CD4-positive, alpha-beta T cell treated with Interleukin-6 for 4 hours (primary cell): ENCODE data around the gene FAM240A.
"Not testable (repeated sequence)": the region's sequence is repeated elsewhere in the genome, so short reads cannot be mapped to it uniquely, and the experiment has no call there.

Experiments
- DNase-seq: peaks from one replicate; pipeline ENCODE4 v3.0.0-alpha.2; 2020; ENCODE audit warnings: mixed read lengths

The FAM240A gene

GRCh38 chr3:46612324-46612723 is at the start of gene FAM240A:
TSS of gene FAM240A (plus strand) at chr3:46612525. CDS start at chr3:46612684, 159 bp downstream.
- DNase-seq, result no peak

GRCh38 chr3:46564190-46565021 is 47.9 kb upstream of the FAM240A start:
- DNase-seq, result no peak

GRCh38 chr3:46565077-46565476 is 47.2 kb upstream of the FAM240A start:
- DNase-seq, result no peak

GRCh38 chr3:46565607-46566039 is 46.7 kb upstream of the FAM240A start:
- no peak for DNase-seq

GRCh38 chr3:46566040-46566641 is 46.2 kb upstream of the FAM240A start, which contains the start of gene LRRC2:
TSS of gene LRRC2 (minus strand) at chr3:46566302. CDS start at chr3:46551591, 14,711 bp downstream.
- peak; percentile 58 for DNase-seq

- DNase-seq, result no peak
Observed at GRCh38 chr3:46571684-46572083, 40.6 kb upstream of the FAM240A start.

- no peak for DNase-seq
Observed at GRCh38 chr3:46573701-46574100, 38.6 kb upstream of the FAM240A start.

- no peak for DNase-seq
Observed at GRCh38 chr3:46574243-46574646, 38.1 kb upstream of the FAM240A start.

GRCh38 chr3:46574881-46575576 is 37.3 kb upstream of the FAM240A start:
- DNase-seq, result no peak

- no peak for DNase-seq
Observed at GRCh38 chr3:46575577-46576222, 36.6 kb upstream of the FAM240A start.

- no peak for DNase-seq
Observed at GRCh38 chr3:46576386-46576785, 35.9 kb upstream of the FAM240A start.

- DNase-seq, result no peak
Observed at GRCh38 chr3:46576879-46577278, 35.4 kb upstream of the FAM240A start.

- DNase-seq, result not testable (repeated sequence)
Observed at GRCh38 chr3:46577580-46578249, 34.6 kb upstream of the FAM240A start.

GRCh38 chr3:46578973-46579755 is 33.2 kb upstream of the FAM240A start:
- DNase-seq, result no peak

- no peak for DNase-seq
Observed at GRCh38 chr3:46579756-46580286, 32.5 kb upstream of the FAM240A start.

GRCh38 chr3:46580675-46581074 is 31.6 kb upstream of the FAM240A start:
- DNase-seq, result no peak

GRCh38 chr3:46584598-46585467 is 27.5 kb upstream of the FAM240A start:
- no peak for DNase-seq

- no peak for DNase-seq
Observed at GRCh38 chr3:46585799-46586693, 26.3 kb upstream of the FAM240A start.

GRCh38 chr3:46586738-46587246 is 25.5 kb upstream of the FAM240A start:
- no peak for DNase-seq
